ENCODE measurements around the gene RAPGEF5.

DNA sequence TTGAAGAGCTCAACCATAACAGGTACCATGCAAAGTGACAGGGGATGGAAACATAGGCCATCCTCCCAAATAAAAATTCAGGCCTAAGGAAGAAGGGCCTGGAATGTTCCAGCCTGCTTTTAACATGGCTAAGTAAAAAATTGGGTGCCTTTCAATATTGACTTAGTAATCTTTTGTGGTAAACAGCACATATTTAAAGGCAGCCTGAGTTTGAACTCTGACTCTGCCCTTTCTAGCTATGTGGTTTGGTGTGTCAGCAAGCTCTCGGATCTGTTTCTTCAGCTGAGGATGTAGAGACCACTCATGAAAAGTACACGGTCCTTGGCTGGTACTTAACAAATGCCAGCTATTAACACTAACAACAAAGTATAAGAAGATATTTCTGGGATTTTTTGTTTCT lies 219.5 kb downstream of the RAPGEF5 start:
- TF ChIP-seq, protein P1, sequence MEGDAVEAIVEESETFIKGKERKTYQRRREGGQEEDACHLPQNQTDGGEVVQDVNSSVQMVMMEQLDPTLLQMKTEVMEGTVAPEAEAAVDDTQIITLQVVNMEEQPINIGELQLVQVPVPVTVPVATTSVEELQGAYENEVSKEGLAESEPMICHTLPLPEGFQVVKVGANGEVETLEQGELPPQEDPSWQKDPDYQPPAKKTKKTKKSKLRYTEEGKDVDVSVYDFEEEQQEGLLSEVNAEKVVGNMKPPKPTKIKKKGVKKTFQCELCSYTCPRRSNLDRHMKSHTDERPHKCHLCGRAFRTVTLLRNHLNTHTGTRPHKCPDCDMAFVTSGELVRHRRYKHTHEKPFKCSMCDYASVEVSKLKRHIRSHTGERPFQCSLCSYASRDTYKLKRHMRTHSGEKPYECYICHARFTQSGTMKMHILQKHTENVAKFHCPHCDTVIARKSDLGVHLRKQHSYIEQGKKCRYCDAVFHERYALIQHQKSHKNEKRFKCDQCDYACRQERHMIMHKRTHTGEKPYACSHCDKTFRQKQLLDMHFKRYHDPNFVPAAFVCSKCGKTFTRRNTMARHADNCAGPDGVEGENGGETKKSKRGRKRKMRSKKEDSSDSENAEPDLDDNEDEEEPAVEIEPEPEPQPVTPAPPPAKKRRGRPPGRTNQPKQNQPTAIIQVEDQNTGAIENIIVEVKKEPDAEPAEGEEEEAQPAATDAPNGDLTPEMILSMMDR (IDR thresholded peaks at IDR 0.05 in 2 of 3, conservative IDR thresholded peaks at IDR 0.05 in 1 of 3; ENCODE audit: control insufficient read depth in 2 of 3, extremely low read depth in 1 of 3, insufficient read depth in 1 of 3, low read depth in 3 of 3, low read length in 3 of 3): no peak
- TF ChIP-seq ASH2L (IDR thresholded peaks at IDR 0.05; ENCODE audit: borderline replicate concordance, low read depth): no peak
- no peak for TF ChIP-seq EZH2 (IDR thresholded peaks at IDR 0.05; ENCODE audit: borderline replicate concordance, control insufficient read depth, low read depth, low read length)
- TF ChIP-seq, protein P2, sequence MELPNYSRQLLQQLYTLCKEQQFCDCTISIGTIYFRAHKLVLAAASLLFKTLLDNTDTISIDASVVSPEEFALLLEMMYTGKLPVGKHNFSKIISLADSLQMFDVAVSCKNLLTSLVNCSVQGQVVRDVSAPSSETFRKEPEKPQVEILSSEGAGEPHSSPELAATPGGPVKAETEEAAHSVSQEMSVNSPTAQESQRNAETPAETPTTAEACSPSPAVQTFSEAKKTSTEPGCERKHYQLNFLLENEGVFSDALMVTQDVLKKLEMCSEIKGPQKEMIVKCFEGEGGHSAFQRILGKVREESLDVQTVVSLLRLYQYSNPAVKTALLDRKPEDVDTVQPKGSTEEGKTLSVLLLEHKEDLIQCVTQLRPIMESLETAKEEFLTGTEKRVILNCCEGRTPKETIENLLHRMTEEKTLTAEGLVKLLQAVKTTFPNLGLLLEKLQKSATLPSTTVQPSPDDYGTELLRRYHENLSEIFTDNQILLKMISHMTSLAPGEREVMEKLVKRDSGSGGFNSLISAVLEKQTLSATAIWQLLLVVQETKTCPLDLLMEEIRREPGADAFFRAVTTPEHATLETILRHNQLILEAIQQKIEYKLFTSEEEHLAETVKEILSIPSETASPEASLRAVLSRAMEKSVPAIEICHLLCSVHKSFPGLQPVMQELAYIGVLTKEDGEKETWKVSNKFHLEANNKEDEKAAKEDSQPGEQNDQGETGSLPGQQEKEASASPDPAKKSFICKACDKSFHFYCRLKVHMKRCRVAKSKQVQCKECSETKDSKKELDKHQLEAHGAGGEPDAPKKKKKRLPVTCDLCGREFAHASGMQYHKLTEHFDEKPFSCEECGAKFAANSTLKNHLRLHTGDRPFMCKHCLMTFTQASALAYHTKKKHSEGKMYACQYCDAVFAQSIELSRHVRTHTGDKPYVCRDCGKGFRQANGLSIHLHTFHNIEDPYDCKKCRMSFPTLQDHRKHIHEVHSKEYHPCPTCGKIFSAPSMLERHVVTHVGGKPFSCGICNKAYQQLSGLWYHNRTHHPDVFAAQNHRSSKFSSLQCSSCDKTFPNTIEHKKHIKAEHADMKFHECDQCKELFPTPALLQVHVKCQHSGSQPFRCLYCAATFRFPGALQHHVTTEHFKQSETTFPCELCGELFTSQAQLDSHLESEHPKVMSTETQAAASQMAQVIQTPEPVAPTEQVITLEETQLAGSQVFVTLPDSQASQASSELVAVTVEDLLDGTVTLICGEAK (IDR thresholded peaks at IDR 0.05; ENCODE audit: borderline replicate concordance): no peak
- TF ChIP-seq FOXK2 (IDR thresholded peaks at IDR 0.05): no peak

Measured in GM12878 (cell line).